Uterus (tissue), 4 donors: ENCODE measurements around the gene PRXL2A. TPM values are rescaled to one million over a fixed set of nuclear protein-coding genes. Genes with fewer than 3 reads are reported as not detected.

Source experiments
- DNase-seq, 2 donors: peaks; one replicate each; pipeline ENCODE4 v3.0.0-alpha.2; 2019 to 2020
- H3K27ac ChIP-seq, 2 donors: fragments of 200-600 bp; sonication (generic); 1 replicate in 1 of 2; 2 replicates in 1 of 2; pipeline ENCODE4 v1.5.1; 2016 to 2018
- H3K27me3 ChIP-seq, 2 donors: fragments of 200-600 bp; sonication (generic); one replicate each; pipeline ENCODE4 v1.5.1; 2018 to 2019; ENCODE audit warnings: control low read depth in 1 of 2
- H3K36me3 ChIP-seq, 2 donors: fragments of 200-600 bp; sonication (generic); one replicate each; pipeline ENCODE4 v1.5.1; 2019; ENCODE audit warnings: control low read depth in 1 of 2
- H3K4me1 ChIP-seq, 2 donors: fragments of 200-600 bp; sonication (generic); one replicate each; pipeline ENCODE4 v1.5.1; 2018 to 2019; ENCODE audit warnings: control low read depth in 1 of 2
- H3K4me3 ChIP-seq, 2 donors: fragments of 200-600 bp; sonication (generic); 1 replicate in 1 of 2; 2 replicates in 1 of 2; pipeline ENCODE4 v1.5.1; 2018 to 2019; ENCODE audit warnings: mild to moderate bottlenecking in 1 of 2
- H3K9me3 ChIP-seq, 2 donors: fragments of 200-600 bp; sonication (generic); one replicate each; pipeline ENCODE4 v1.5.1; 2019; ENCODE audit warnings: control low read depth in 1 of 2
- POLR2A ChIP-seq, 2 donors: fragments of 450-650 bp; IDR thresholded peaks; one replicate each; pipeline ENCODE4 v1.6.1; 2016; ENCODE audit warnings: antibody characterized with exemption in 2 of 2, mild to moderate bottlenecking in 1 of 2, moderate library complexity in 1 of 2
- intact Hi-C: fragments of 100-400 bp; cut with DNase I; formaldehyde crosslinking; loops from one replicate; pipeline ENCODE4 v1.15.1; 2023; ENCODE audit warnings: low total_unique reads
- total RNA-seq, 4 donors: library from RNA; depleted of rRNA in 3 of 4; stranded (reverse); fragments of >200 nt in 3 of 4; gene quantifications; one replicate each; pipeline versions ENCODE4 v1.1.0 to v1.2.4, GENCODE V29; 2014 to 2023
- TF ChIP-seq, protein P1 (sequence below), 4 experiments: fragments of 200-600 bp in 2 of 4; fragments of 450-650 bp in 2 of 4; sonication (generic) in 2 of 4; IDR thresholded peaks; one replicate each; pipeline ENCODE4 v1.5.1; 2016 to 2019; ENCODE audit warnings: antibody characterized with exemption in 4 of 4, mild to moderate bottlenecking in 2 of 4, moderate library complexity in 1 of 4
- donor health status: DM: yes; HTN: yes; CAD: no.

Gene PRXL2A
- total RNA-seq, 4 donors from 2014 or later: 12.3 to 70.7 (median 50.9) TPM

DNA sequence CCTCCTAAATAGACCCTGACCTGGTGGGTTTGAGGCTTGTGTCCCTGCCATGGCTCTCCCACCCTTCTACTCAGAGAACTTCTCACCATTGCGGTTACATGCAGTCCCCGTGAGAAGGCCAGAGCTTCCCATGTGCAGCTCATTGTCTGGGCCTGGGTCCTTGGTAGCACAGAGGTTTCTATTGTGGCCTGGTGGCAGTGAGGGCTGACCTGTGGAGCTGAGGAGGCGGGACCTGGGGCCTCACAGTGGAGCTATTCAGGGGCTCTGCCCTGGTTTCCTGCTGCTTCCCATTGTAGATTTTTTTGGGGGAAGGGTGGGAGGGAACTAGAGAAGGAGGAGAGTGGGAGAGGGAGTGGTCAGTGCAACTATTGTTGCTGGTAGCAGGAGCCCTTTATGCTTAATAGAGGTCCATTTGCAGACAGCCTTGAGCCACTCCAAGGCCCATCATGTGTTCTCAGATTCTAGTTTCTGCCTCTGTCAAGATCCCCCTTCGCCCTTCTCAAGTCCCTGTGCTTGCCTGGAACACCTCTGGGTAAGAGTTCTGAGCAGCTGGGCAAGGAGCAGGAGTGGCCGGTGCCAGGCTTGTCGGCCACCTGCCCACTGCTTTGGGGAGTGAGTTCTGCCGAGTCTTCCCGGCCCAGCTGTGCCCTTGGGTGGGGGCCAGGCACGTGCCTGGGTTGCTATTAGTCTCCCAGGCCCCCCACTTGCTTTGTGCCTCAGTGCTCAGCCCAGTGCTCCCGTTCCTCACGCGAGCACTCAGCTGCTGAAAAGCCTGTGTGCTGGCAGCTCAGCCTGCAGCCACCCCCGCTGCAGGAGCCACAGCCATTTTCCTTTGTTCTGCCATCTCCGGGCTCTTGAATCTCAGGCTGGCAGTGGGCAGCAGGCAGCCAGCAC, 56.5 kb downstream of the PRXL2A start:
- no peak overlapping the region for H3K4me3 ChIP-seq
- H3K27ac ChIP-seq: peak overlapping the region; percentile 68 to 83
- no peak for TF ChIP-seq POLR2A (IDR thresholded peaks at IDR 0.05)
- no peaks in the 10 kb centered on the region for H3K27me3 ChIP-seq
- no peaks in the 10 kb centered on the region for H3K9me3 ChIP-seq
- peak in 1 of 2 donors; percentile 31 for DNase-seq
- H3K36me3 ChIP-seq: no peaks in the 10 kb centered on the region
- intact Hi-C loops: no loop called here
- peaks cover 8 to 29% of the 10 kb centered on the region in 2 donors for H3K4me1 ChIP-seq

DNA sequence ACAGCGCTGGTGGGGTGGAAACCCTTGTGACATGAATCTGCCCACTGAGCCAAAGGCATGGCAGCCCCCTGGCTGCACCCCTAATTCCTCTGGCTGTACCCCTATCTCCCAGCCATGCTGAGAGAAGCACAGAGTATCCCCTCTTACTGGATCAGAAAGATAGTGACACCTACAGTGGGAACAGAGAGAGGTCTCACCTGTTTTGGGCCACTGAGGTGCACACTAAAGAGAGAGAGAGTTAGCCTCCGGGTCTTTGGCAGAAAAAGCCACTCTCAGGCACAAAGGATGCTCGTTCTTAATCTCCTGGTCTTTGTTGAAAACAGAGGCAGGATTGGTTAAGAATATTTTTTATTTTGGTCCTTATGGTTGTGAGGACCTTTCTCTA, 57.1 kb downstream of the PRXL2A start:
- intact Hi-C loops: no loop called here
- TF ChIP-seq POLR2A (IDR thresholded peaks at IDR 0.05): no peak
- TF ChIP-seq, protein P1, sequence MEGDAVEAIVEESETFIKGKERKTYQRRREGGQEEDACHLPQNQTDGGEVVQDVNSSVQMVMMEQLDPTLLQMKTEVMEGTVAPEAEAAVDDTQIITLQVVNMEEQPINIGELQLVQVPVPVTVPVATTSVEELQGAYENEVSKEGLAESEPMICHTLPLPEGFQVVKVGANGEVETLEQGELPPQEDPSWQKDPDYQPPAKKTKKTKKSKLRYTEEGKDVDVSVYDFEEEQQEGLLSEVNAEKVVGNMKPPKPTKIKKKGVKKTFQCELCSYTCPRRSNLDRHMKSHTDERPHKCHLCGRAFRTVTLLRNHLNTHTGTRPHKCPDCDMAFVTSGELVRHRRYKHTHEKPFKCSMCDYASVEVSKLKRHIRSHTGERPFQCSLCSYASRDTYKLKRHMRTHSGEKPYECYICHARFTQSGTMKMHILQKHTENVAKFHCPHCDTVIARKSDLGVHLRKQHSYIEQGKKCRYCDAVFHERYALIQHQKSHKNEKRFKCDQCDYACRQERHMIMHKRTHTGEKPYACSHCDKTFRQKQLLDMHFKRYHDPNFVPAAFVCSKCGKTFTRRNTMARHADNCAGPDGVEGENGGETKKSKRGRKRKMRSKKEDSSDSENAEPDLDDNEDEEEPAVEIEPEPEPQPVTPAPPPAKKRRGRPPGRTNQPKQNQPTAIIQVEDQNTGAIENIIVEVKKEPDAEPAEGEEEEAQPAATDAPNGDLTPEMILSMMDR (IDR thresholded peaks at IDR 0.05): no peak
- peak overlapping the region; percentile 68 to 83 for H3K27ac ChIP-seq
- H3K4me3 ChIP-seq: no peak overlapping the region
- no peaks in the 10 kb centered on the region for H3K9me3 ChIP-seq
- DNase-seq: no peak
- H3K4me1 ChIP-seq: peaks cover 8 to 29% of the 10 kb centered on the region in 2 donors
- no peaks in the 10 kb centered on the region for H3K27me3 ChIP-seq
- H3K36me3 ChIP-seq: no peaks in the 10 kb centered on the region

DNA sequence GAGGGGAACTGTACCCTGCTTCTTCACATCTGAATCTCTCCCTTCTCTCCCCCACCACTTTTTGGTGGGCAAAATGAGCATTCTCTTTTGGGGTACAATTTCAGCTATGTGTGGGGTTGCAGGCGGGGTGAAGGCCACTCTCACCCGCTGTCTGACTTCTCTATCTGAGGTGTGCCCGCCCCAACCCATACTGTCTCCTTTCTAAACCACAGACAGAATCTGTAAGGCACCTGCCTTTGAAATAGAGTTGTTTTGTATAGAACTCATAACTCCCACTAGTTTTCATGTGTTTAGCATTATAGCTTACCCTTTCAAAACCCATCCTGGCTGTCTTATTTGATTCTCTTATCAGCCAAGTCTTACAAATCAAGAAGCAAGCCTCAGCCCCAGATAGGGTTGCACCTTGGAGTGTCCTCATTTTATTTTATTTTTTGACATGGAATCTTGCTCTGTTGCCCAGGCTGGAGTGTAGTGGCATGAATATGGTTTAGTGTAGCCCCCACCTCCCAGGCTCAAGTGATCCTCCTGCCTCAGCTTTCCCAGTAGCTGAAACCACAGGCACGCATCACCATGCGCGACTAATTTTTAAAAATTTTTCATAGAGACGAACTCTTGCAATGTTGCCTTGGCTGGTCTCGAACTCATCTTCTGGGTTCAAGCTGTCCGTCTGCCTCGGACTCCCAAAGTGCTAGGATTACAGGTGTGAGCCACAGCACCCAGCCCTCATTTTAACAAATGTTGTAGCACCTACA, 57.7 kb downstream of the PRXL2A start:
- TF ChIP-seq, protein P1 (IDR thresholded peaks at IDR 0.05): no peak
- TF ChIP-seq POLR2A (IDR thresholded peaks at IDR 0.05): no peak
- Histone ChIP-seq H3K9me3 (no peaks in the 10 kb centered on the region), H3K27me3 (no peaks in the 10 kb centered on the region), H3K36me3 (no peaks in the 10 kb centered on the region), H3K4me1 (peaks cover 8 to 29% of the 10 kb centered on the region in 2 donors), H3K4me3 (no peak overlapping the region), H3K27ac (peak overlapping the region; percentile 68 to 83)
- no peak for DNase-seq
- intact Hi-C loops: no loop called here

DNA sequence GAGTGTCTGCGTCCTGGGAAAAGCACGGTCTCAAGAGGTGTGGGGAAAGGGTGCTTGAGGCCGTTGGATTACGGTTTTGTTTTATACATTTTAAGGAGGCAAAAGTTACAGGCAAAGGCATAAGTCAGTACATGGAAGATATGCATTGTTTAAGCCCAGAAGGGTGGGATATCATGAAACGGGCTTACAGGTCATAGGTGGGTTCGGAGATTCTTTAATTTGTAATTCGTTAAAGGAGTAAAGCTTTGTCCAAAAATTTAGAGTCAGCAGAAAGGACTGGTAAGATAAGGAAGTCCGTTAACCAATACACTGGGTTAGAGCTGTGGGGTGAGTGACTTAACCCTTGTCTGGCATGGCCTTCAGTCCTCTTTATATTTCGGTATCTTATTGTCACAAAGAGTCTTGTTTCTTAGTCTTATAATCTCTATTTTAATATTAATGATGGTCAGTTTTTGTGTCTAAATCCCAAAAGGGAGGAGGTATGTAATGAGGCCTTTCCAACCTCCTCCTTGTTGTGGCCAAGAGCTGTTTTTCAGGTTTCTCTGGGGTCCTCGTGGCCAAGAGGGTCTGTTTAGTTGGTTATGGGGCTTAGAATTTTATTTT, 58.5 kb downstream of the PRXL2A start:
- TF ChIP-seq POLR2A (IDR thresholded peaks at IDR 0.05): no peak
- TF ChIP-seq, protein P1 (IDR thresholded peaks at IDR 0.05): no peak
- Histone ChIP-seq H3K9me3 (no peaks in the 10 kb centered on the region), H3K27me3 (no peaks in the 10 kb centered on the region), H3K27ac (peak overlapping the region; percentile 68 to 83), H3K4me3 (no peak overlapping the region), H3K4me1 (peaks cover 6 to 29% of the 10 kb centered on the region in 2 donors), H3K36me3 (no peaks in the 10 kb centered on the region)
- DNase-seq: no peak
- intact Hi-C loops: no loop called here

DNA sequence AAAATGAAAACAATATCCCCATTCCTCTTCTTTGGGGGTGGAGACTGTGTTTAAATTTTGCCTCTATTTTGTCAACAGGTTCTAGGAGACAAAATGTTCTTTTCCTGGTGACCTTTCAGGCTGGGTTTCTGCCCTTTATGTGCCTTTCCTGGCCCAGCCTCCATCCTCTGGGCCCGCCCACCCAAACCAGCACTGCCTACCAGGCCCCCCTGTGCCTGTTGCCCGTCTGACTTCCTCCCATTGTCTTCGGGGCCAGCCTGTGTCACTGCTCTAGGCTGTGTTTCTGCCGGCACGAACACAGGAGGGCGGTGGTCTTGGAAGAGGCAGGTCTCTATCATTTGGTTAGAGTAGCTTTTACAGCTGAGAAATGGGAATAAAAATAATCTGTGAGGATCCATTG, 59.7 kb downstream of the PRXL2A start:
- Histone ChIP-seq H3K9me3 (no peaks in the 10 kb centered on the region), H3K4me3 (no peak overlapping the region)

More for the DNA sequence above, 59.7 kb downstream of the PRXL2A start:
- Histone ChIP-seq H3K4me1 (peaks cover 0 to 29% of the 10 kb centered on the region in 2 donors), H3K27ac (peak overlapping the region; percentile 68 to 83), H3K27me3 (no peaks in the 10 kb centered on the region), H3K36me3 (no peaks in the 10 kb centered on the region)
- intact Hi-C loops: no loop called here
- TF ChIP-seq POLR2A (IDR thresholded peaks at IDR 0.05): no peak
- TF ChIP-seq, protein P1 (IDR thresholded peaks at IDR 0.05): no peak
- DNase-seq: peak; percentile 41 to 76
